ENCODE measurements around the gene PEX12.

Gene PEX12

GRCh38 chr17:35546487-35546886 lies 31.9 kb downstream of the PEX12 start:
- TF ChIP-seq CTCF (IDR thresholded peaks at IDR 0.05; ENCODE audit: low read depth, low read length) = no peak
- DNase-seq (ENCODE audit: extremely low read depth, low read depth) = no peak

GRCh38 chr17:35545150-35545549 lies 33.2 kb downstream of the PEX12 start:
- TF ChIP-seq CTCF (IDR thresholded peaks at IDR 0.05; ENCODE audit: low read depth, low read length) = no peak
- DNase-seq (ENCODE audit: extremely low read depth, low read depth) = no peak

- TF ChIP-seq CTCF (IDR thresholded peaks at IDR 0.05; ENCODE audit: low read depth, low read length) = no peak
- no peak for DNase-seq (ENCODE audit: extremely low read depth, low read depth)
Measured at GRCh38 chr17:35543856-35544255, 34.5 kb downstream of the PEX12 start.

- no peak for DNase-seq (ENCODE audit: extremely low read depth, low read depth)
- no peak for TF ChIP-seq CTCF (IDR thresholded peaks at IDR 0.05; ENCODE audit: low read depth, low read length)
Measured at GRCh38 chr17:35542990-35543389, 35.4 kb downstream of the PEX12 start.

GRCh38 chr17:35541434-35541833 lies 36.9 kb downstream of the PEX12 start:
- no peak for TF ChIP-seq CTCF (IDR thresholded peaks at IDR 0.05; ENCODE audit: low read depth, low read length)
- no peak for DNase-seq (ENCODE audit: extremely low read depth, low read depth)

- no peak for DNase-seq (ENCODE audit: extremely low read depth, low read depth)
- TF ChIP-seq CTCF (IDR thresholded peaks at IDR 0.05; ENCODE audit: low read depth, low read length) = no peak
Measured at GRCh38 chr17:35540589-35541404, 37.6 kb downstream of the PEX12 start.

GRCh38 chr17:35539659-35540026 lies 38.7 kb downstream of the PEX12 start:
- no peak for DNase-seq (ENCODE audit: extremely low read depth, low read depth)
- TF ChIP-seq CTCF (IDR thresholded peaks at IDR 0.05; ENCODE audit: low read depth, low read length) = no peak

Data from AG09319 (cell line).